Loucy (cell line): ENCODE data around the gene VDAC1.

ENCODE experiments used
- H2AFZ ChIP-seq: fragments of 200-600 bp; sonication (generic); 2 replicates; pipeline ENCODE4 v1.6.0; 2016; ENCODE audit warnings: antibody characterized with exemption, mild to moderate bottlenecking, low read length, moderate library complexity
- H3F3A ChIP-seq: fragments of 200-600 bp; 2 replicates; pipeline ENCODE4 v1.6.0; 2016; ENCODE audit warnings: antibody characterized with exemption, low read depth, mild to moderate bottlenecking
- H3K27me3 ChIP-seq: fragments of 200-600 bp; sonication (generic); 2 replicates; pipeline ENCODE4 v1.6.1; 2014; ENCODE audit warnings: low read length, mild to moderate bottlenecking; ENCODE audit not compliant: insufficient read depth, poor library complexity, severe bottlenecking
- H3K36me3 ChIP-seq: fragments of 200-600 bp; sonication (generic); 2 replicates; pipeline ENCODE4 v1.6.1; 2016; ENCODE audit warnings: low read length; ENCODE audit not compliant: insufficient read depth
- H3K4me1 ChIP-seq: fragments of 200-600 bp; sonication (generic); 2 replicates; pipeline ENCODE4 v1.5.1; 2014; ENCODE audit warnings: low read length, mild to moderate bottlenecking; ENCODE audit not compliant: insufficient read depth, poor library complexity, severe bottlenecking
- H3K4me2 ChIP-seq: fragments of 200-600 bp; sonication (generic); 2 replicates; pipeline ENCODE4 v1.6.0; 2014; ENCODE audit warnings: antibody characterized with exemption, low read length, low read depth, mild to moderate bottlenecking; ENCODE audit not compliant: poor library complexity, severe bottlenecking
- H3K4me3 ChIP-seq: fragments of 200-600 bp; sonication (generic); 2 replicates; pipeline ENCODE4 v1.5.1; 2014; ENCODE audit warnings: low read length, mild to moderate bottlenecking, mixed read lengths; ENCODE audit not compliant: poor library complexity, severe bottlenecking
- H3K79me2 ChIP-seq: fragments of 200-600 bp; sonication (generic); 2 replicates; pipeline ENCODE4 v1.6.1; 2014; ENCODE audit warnings: low read length; ENCODE audit not compliant: insufficient read depth
- H3K9ac ChIP-seq: fragments of 200-600 bp; sonication (generic); 2 replicates; pipeline ENCODE4 v1.6.0; 2014; ENCODE audit warnings: mild to moderate bottlenecking, low read depth, low read length, moderate library complexity; ENCODE audit not compliant: poor library complexity, severe bottlenecking
- H3K9me2 ChIP-seq: fragments of 200-600 bp; sonication (generic); replicated peaks from 2 replicates; pipeline ENCODE4 v1.6.1; 2016; ENCODE audit warnings: low read depth, low read length, mixed read lengths
- H3K9me3 ChIP-seq: fragments of 200-600 bp; sonication (generic); 2 replicates; pipeline ENCODE4 v1.6.1; 2014; ENCODE audit warnings: mild to moderate bottlenecking, antibody characterized with exemption, low read length, low read depth; ENCODE audit not compliant: insufficient read depth
- H4K20me1 ChIP-seq: fragments of 200-600 bp; sonication (generic); 2 replicates; pipeline ENCODE4 v1.6.0; 2014; ENCODE audit warnings: antibody characterized with exemption, low read length, mild to moderate bottlenecking; ENCODE audit not compliant: insufficient read depth, poor library complexity, severe bottlenecking
- CTCF ChIP-seq: fragments of 200-600 bp; sonication (generic); conservative IDR thresholded peaks from 2 replicates; pipeline ENCODE4 v1.5.1; 2014; ENCODE audit warnings: mild to moderate bottlenecking, antibody characterized with exemption, low read length
- EZH2phosphoT487 ChIP-seq: fragments of 200-600 bp; IDR thresholded peaks from 2 replicates; pipeline ENCODE4 v1.6.1; 2018; ENCODE audit warnings: antibody characterized with exemption, mild to moderate bottlenecking, moderate library complexity, borderline replicate concordance

Gene VDAC1

GRCh38 chr5:133995341-133995740, 9.4 kb downstream of the VDAC1 start:
- no peaks in the 10 kb centered on the region for H3K9me3 ChIP-seq
- no peak overlapping the region for H3K4me3 ChIP-seq
- H3K27me3 ChIP-seq: no peaks in the 10 kb centered on the region
- H3K9me2 ChIP-seq: no peaks in the 10 kb centered on the region
- peak overlapping the region; percentile 31 for H3K4me2 ChIP-seq
- H3K36me3 ChIP-seq: peaks cover 12% of the 10 kb centered on the region; the same call in 1 of the 2 replicates
- H3K4me1 ChIP-seq: peaks cover 5% of the 10 kb centered on the region
- H2AFZ ChIP-seq: no peak overlapping the region
- TF ChIP-seq EZH2phosphoT487 (no peak), CTCF (no peak)
- no peak overlapping the region for H3K9ac ChIP-seq
- no peaks in the 10 kb centered on the region for H3F3A ChIP-seq
- H4K20me1 ChIP-seq: peaks cover 45% of the 10 kb centered on the region
- peaks cover 81% of the 10 kb centered on the region for H3K79me2 ChIP-seq

GRCh38 chr5:133994990-133995333, 9.8 kb downstream of the VDAC1 start:
- H3K9me3 ChIP-seq: no peaks in the 10 kb centered on the region
- TF ChIP-seq CTCF (no peak), EZH2phosphoT487 (no peak)
- peaks cover 16% of the 10 kb centered on the region; the same call in 1 of the 2 replicates for H3K36me3 ChIP-seq
- no peak overlapping the region for H2AFZ ChIP-seq
- H3F3A ChIP-seq: no peaks in the 10 kb centered on the region
- peaks cover 3% of the 10 kb centered on the region for H3K4me1 ChIP-seq
- no peak overlapping the region for H3K9ac ChIP-seq
- no peak overlapping the region for H3K4me3 ChIP-seq
- peaks cover 42% of the 10 kb centered on the region for H4K20me1 ChIP-seq
- peaks cover 77% of the 10 kb centered on the region for H3K79me2 ChIP-seq
- H3K27me3 ChIP-seq: no peaks in the 10 kb centered on the region
- peak overlapping the region; percentile 31 for H3K4me2 ChIP-seq
- no peaks in the 10 kb centered on the region for H3K9me2 ChIP-seq

- Histone ChIP-seq H3K9ac (no peak overlapping the region), H3K79me2 (peaks cover 72% of the 10 kb centered on the region), H3K36me3 (peaks cover 20% of the 10 kb centered on the region; the same call in 1 of the 2 replicates), H4K20me1 (peaks cover 38% of the 10 kb centered on the region), H3K4me3 (no peak overlapping the region), H3K4me2 (no peak overlapping the region), H3K9me3 (no peaks in the 10 kb centered on the region), H3K4me1 (peaks cover 3% of the 10 kb centered on the region), H3F3A (no peaks in the 10 kb centered on the region), H3K9me2 (no peaks in the 10 kb centered on the region), H2AFZ (no peak overlapping the region), H3K27me3 (no peaks in the 10 kb centered on the region)
- TF ChIP-seq CTCF (no peak), EZH2phosphoT487 (no peak)
Observed at GRCh38 chr5:133994297-133994989, 10.3 kb downstream of the VDAC1 start.
